HG03439 (cell line): ENCODE results near the gene AOX1.
"Not testable (repeated sequence)": the region's sequence is repeated elsewhere in the genome, so short reads cannot be mapped to it uniquely, and the experiment has no call there.

Experiments
- ATAC-seq: cut with Tn5 transposase; IDR thresholded peaks from one replicate; pipeline ENCODE4 v1.9.1; 2021; ENCODE audit warnings: mild to moderate bottlenecking, moderate library complexity; ENCODE audit not compliant: unreplicated experiment

The AOX1 gene

DNA sequence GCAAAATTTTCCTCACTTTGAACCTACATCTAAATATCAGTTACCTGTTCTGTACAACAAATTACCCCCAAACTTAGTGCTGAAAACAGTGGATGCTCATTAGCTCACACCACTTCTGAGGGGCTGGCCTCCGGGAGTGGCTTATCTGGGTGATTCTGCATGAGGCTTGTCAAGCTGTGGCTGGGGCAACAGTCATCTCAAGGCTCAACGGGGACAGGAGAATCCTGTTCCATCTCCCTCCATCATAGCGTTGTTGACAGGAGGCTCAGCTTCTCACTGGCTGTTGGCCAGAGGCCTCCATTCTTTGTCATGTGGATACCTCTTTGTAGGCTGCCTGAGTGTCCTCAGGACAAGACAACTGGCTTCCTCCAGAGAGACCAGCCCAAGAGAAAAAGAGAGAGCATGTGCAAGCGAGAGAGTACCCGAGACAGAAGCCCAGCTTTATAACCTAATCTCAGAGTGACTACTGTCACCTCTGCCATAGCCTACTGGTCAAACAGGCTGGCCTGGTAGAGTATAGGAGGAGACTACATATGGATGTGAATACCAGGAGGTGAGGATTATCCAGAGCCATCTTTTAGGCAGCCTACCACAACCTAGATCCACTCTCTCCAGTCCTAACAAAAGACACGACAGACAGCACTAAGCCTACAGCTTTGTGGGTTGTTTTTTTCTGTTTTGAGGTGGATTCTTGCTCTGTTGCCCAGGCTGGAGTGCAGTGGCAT lies 79.1 kb downstream of the AOX1 start:
- ATAC-seq = no peak

- no peak for ATAC-seq
Measured at GRCh38 chr2:200665626-200666453, 80.0 kb downstream of the AOX1 start.

- ATAC-seq = no peak
Measured at GRCh38 chr2:200667413-200667812, 81.6 kb downstream of the AOX1 start.

DNA sequence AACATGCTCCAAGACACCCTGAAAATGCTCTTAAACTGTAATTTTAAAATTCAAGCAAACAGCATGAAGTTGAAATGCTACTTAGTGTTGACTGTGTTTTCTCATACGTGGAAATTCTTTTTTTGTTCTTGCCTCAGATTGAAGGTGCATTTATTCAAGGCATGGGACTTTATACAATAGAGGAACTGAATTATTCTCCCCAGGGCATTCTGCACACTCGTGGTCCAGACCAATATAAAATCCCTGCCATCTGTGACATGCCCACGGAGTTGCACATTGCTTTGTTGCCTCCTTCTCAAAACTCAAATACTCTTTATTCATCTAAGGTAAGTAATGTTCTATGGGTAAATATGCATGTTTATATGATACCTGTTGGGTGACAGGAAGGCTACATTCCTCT lies 82.7 kb downstream of the AOX1 start:
- no peak for ATAC-seq

GRCh38 chr2:200669308-200669707 lies 83.5 kb downstream of the AOX1 start:
- ATAC-seq = no peak

DNA sequence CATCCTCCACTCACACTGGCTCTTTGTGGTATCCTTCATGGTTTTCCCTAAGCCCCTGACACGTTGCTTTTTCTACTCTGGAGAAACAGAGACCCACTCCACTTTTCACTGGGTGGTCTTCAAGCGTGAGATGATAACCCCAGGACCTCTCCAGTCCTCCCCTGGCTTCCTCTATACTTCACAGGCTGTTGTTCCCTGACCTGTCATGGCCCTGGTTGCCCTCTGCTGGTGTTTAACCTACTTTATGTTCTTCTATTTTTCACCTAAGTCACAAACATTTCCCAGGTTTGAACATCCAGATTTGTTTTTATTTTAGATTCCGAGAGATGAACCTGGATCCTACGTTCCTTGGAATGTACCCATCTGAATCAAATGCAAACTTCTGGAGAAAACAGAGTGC lies 84.5 kb downstream of the AOX1 start:
- no peak for ATAC-seq

DNA sequence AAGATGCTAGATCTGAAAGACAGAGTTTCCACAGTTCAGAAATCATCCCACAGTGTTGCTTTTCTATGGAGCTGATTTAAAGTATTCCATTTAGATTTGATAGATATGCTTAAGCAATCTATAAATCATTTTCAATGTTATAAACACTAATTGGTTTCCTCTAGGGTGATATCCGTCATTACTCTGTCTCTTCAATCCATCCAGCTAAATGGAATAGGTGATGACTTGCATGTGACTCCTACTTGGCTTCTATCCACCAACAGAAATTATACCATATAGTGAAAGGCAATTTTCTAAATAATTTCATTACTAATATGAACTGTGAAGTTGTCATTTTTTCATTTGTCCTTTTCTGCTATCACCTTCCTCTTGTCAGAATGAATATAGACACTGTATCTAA lies 84.9 kb downstream of the AOX1 start:
- ATAC-seq = no peak

DNA sequence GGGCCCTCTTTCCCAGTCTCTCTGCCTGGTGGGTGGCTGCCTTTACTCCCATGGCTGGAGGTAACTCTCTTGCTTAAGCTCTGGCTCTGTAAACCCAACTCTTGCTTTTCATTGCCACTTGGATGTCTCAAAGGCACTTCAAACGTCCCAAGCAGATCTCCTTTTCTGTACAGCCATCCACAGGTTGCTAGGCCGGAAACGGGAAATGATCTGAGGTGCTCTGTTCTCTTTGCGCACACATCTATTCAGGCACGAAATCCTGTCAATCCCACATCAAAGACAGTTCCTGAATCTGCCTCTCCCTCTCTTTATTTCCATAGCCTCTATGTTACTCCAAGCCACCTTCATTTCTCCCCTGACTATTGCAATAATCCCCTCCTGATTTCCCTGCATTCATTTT lies 87.4 kb downstream of the AOX1 start:
- ATAC-seq = no peak

DNA sequence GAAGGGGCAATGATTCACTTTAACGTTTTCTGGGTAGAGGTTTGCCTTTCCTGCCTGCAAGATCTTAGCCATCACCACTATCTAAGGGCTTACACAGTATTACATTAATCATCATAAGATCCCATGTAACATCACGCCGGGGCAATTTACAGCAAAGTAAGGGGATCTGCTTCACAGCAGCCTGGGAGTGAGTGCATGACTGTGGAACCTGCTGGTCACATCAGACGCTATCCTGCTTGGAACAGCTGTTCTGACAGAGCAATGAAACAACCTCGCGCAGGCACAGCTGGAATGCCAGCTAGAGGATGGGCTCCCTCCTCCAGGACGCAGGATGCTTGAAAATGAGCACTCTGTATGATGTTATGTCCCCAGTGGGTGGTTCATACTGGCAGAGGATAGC lies 89.0 kb downstream of the AOX1 start:
- no peak for ATAC-seq

DNA sequence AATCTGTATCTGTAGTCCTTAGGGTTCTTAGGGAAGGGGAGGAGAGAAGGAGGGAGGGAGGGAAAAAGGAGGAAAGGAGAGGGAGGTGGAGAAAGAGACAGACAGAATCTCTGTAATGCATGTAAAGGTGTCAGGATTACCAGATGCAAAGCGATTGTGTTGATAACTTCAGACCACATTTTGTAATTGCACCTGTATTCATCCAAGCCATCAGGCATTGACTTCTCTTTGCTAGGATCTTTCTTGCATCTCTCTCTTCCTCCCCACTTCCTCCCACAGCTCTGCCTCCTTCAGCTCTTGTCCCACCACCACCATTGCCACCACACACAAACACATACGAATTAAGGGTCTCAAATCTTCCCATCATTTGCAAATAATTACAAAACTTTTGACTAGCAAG lies 91.4 kb downstream of the AOX1 start:
- no peak for ATAC-seq

- ATAC-seq = no peak
Measured at GRCh38 chr2:200677721-200678532, 92.1 kb downstream of the AOX1 start.

- ATAC-seq = no peak
Measured at GRCh38 chr2:200679127-200679526, 93.3 kb downstream of the AOX1 start.

- ATAC-seq = no peak
Measured at GRCh38 chr2:200679535-200679934, 93.7 kb downstream of the AOX1 start.

DNA sequence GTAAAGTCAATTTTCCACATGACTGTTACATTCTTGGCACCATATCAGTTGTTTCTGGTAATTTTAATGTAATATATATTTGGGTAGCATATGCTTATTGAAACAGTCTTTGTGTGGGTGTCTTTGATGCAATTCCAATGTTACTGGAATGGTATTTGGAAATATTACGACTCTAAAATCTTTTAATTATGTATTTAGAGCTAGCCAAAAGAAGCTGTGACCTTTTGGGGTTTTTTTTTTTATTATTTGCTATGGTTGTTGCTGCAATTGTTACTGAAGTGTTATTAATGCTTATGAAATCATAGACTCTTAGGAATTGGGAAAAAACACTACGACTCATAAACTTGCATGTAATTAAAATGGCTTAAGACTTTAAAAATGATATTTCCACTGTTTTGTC lies 95.9 kb downstream of the AOX1 start:
- no peak for ATAC-seq

DNA sequence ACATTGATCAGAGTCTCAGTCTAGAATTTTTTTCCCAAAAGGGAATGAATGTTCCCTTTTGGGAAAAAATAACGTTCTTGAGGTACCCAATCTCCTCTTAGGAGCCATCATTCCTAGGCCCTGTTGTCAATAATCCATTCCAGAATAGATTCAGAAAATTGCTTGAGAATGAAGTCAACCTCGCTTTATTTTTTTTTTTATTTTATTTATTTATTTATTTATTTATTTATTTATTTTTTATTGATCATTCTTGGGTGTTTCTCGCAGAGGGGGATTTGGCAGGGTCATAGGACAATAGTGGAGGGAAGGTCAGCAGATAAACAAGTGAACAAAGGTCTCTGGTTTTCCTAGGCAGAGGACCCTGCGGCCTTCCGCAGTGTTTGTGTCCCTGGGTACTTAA lies 96.6 kb downstream of the AOX1 start:
- ATAC-seq = not testable (repeated sequence)

DNA sequence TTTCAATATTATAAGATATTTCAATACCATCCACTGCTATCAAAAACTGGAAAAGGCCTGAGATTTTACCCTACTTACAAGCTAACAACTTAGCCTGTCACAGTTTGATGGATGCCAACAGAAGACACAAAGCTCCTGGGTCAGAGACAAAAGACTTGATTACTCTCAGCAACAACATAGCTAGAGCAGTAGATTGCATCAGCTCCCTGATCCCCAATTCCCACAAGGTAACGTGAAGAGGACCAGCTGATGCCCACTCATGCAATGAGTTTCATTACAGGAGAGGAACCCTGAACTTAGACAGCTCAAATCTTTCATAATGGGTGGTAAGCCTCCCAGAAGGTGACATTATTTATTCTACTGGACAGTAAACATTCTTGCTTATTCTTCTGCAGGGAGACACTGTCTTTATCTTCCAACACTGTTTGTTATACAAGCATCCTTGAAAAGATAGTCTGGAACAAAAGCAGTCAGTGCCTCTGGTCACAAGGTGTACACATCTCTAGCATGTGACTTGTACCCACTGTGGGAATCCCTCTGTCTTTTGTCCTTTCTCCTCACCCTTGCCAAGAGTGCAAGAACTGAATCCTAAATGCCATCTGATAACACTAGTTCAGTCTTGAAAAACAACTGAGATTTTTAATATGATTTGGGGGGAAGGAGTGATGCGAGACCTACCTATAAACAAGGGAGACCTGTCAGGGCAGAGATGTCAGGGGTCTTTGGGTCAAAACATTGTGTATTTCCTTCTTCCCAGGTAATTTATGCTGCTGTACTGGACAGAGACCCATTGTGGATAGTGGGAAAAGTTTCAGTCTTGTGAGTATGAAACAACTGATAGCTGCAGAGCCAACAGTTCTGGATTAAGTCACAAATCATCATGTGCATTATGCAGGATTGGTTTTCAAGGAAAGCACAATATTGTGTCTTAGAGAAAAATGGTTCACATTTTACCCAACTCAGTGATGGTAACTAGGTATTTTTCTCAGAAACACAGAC lies 102.4 kb downstream of the AOX1 start:
- ATAC-seq = no peak

GRCh38 chr2:200689115-200689514 lies 103.3 kb downstream of the AOX1 start:
- ATAC-seq = no peak

DNA sequence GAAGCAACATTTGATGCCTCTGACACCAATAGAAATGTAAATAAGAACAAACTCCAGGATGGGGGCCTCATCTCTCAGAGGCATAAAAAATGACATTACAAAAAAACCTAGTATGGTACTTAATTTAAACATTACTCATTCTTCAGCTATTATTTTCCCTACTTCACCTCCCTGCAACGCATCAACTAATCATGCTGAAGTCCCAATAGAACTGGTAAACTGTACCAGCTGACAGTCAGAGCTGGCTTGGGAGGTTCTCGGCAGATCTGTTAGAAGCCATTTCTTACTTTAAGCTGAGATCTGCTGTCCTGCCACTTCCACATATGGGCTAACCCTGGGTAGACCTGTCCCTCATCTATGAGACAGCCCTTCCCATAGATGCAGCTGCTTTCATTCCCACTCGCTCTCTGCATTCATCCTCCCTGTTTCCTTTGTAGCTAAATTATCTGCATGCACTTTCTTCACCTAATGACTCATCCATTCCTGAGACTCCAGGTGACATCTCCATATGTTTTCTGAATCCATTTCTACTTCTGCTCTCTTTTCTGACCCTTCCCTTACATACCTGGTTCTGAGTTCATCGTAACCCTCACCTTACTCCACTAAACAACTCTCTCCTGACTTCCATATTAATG lies 108.1 kb downstream of the AOX1 start:
- ATAC-seq = no peak

- no peak for ATAC-seq
Measured at GRCh38 chr2:200695191-200695590, 109.4 kb downstream of the AOX1 start.

GRCh38 chr2:200695601-200696000 lies 109.8 kb downstream of the AOX1 start:
- no peak for ATAC-seq
